NT2/D1 (cell line): ENCODE measurements around the gene NSDHL.

Experiments used
- DNase-seq: peaks from one replicate; pipeline ENCODE4 v3.0.0-alpha.2; 2011; ENCODE audit warnings: low read depth, low spot score
- H3K27me3 ChIP-seq: 2 replicates; pipeline ENCODE4 v1.6.0; 2011; ENCODE audit warnings: mild to moderate bottlenecking; ENCODE audit not compliant: insufficient read length, insufficient read depth
- H3K36me3 ChIP-seq: 2 replicates; pipeline ENCODE4 v1.6.1; 2011; ENCODE audit warnings: mild to moderate bottlenecking, low read length, mixed read lengths; ENCODE audit not compliant: insufficient read depth, insufficient read length
- H3K4me1 ChIP-seq: 2 replicates; pipeline ENCODE4 v1.5.1; 2011; ENCODE audit not compliant: insufficient read depth, insufficient read length
- H3K4me3 ChIP-seq: 2 replicates; pipeline ENCODE4 v1.5.1; 2011; ENCODE audit warnings: low read depth; ENCODE audit not compliant: insufficient read length
- H3K9ac ChIP-seq: 2 replicates; pipeline ENCODE4 v1.6.0; 2011; ENCODE audit warnings: low read depth; ENCODE audit not compliant: insufficient read length
- H3K9me3 ChIP-seq: 2 replicates; pipeline ENCODE4 v1.5.1; 2011; ENCODE audit warnings: mild to moderate bottlenecking, low read length; ENCODE audit not compliant: insufficient read depth
- SUZ12 ChIP-seq: IDR thresholded peaks from 2 replicates; pipeline ENCODE4 v1.6.1; 2011; ENCODE audit not compliant: insufficient read length, insufficient read depth; ENCODE audit errors: extremely low read depth
- YY1 ChIP-seq: IDR thresholded peaks from 2 replicates; pipeline ENCODE4 v1.6.1; 2011; ENCODE audit not compliant: insufficient read length, insufficient read depth
- ZNF274 ChIP-seq: IDR thresholded peaks from 2 replicates; pipeline ENCODE4 v1.6.1; 2011; ENCODE audit warnings: mild to moderate bottlenecking, low read depth, low read length

Gene NSDHL

GRCh38 chrX:152845618-152846240, 14.9 kb downstream of the NSDHL start:
- no peak overlapping the region for H3K4me3 ChIP-seq
- H3K9me3 ChIP-seq = no peaks in the 10 kb centered on the region
- TF ChIP-seq YY1 (no peak), SUZ12 (no peak), ZNF274 (no peak)
- no peaks in the 10 kb centered on the region for H3K27me3 ChIP-seq
- DNase-seq = no peak
- H3K36me3 ChIP-seq = peaks cover 15% of the 10 kb centered on the region
- H3K9ac ChIP-seq = no peak overlapping the region
- no peaks in the 10 kb centered on the region for H3K4me1 ChIP-seq

- TF ChIP-seq ZNF274 (no peak), SUZ12 (no peak), YY1 (no peak)
- H3K27me3 ChIP-seq = no peaks in the 10 kb centered on the region
- H3K4me3 ChIP-seq = no peak overlapping the region
- H3K9me3 ChIP-seq = no peaks in the 10 kb centered on the region
- H3K4me1 ChIP-seq = no peaks in the 10 kb centered on the region
- peaks cover 27% of the 10 kb centered on the region for H3K36me3 ChIP-seq
- no peak for DNase-seq
- H3K9ac ChIP-seq = no peak overlapping the region
Measured at GRCh38 chrX:152847281-152847680, 16.4 kb downstream of the NSDHL start.

- Histone ChIP-seq H3K36me3 (peaks cover 43% of the 10 kb centered on the region), H3K9ac (no peak overlapping the region), H3K27me3 (no peaks in the 10 kb centered on the region), H3K4me1 (no peaks in the 10 kb centered on the region), H3K9me3 (no peaks in the 10 kb centered on the region), H3K4me3 (no peak overlapping the region)
- no peak for DNase-seq
- TF ChIP-seq SUZ12 (no peak), ZNF274 (no peak), YY1 (no peak)
Measured at GRCh38 chrX:152850465-152850864, 19.6 kb downstream of the NSDHL start.

- Histone ChIP-seq H3K4me1 (no peaks in the 10 kb centered on the region), H3K9me3 (no peaks in the 10 kb centered on the region), H3K9ac (no peak overlapping the region), H3K36me3 (peaks cover 41% of the 10 kb centered on the region), H3K4me3 (no peak overlapping the region), H3K27me3 (no peaks in the 10 kb centered on the region)
- TF ChIP-seq YY1 (no peak), SUZ12 (no peak), ZNF274 (no peak)
- DNase-seq = no peak
Measured at GRCh38 chrX:152853986-152854385, 23.1 kb downstream of the NSDHL start.

- no peak for TF ChIP-seq YY1
- TF ChIP-seq ZNF274 = no peak
- TF ChIP-seq SUZ12 = no peak
- Histone ChIP-seq H3K27me3 (no peaks in the 10 kb centered on the region), H3K9ac (no peak overlapping the region), H3K9me3 (no peaks in the 10 kb centered on the region), H3K4me1 (no peaks in the 10 kb centered on the region), H3K36me3 (peaks cover 15% of the 10 kb centered on the region), H3K4me3 (no peak overlapping the region)
- DNase-seq = no peak
Measured at GRCh38 chrX:152861116-152861515, 30.3 kb downstream of the NSDHL start.

- Histone ChIP-seq H3K36me3 (peaks cover 20% of the 10 kb centered on the region), H3K4me1 (no peaks in the 10 kb centered on the region), H3K27me3 (no peaks in the 10 kb centered on the region), H3K9me3 (no peaks in the 10 kb centered on the region), H3K9ac (no peak overlapping the region), H3K4me3 (no peak overlapping the region)
- DNase-seq = no peak
- no peak for TF ChIP-seq YY1
- no peak for TF ChIP-seq ZNF274
- no peak for TF ChIP-seq SUZ12
Measured at GRCh38 chrX:152861826-152862225, 31.0 kb downstream of the NSDHL start.

GRCh38 chrX:152865232-152865920, 34.5 kb downstream of the NSDHL start:
- H3K4me1 ChIP-seq = no peaks in the 10 kb centered on the region
- H3K36me3 ChIP-seq = peaks cover 47% of the 10 kb centered on the region
- no peak for DNase-seq
- TF ChIP-seq YY1 = no peak
- TF ChIP-seq SUZ12 = no peak
- no peak for TF ChIP-seq ZNF274
- H3K9me3 ChIP-seq = no peaks in the 10 kb centered on the region
- no peaks in the 10 kb centered on the region for H3K27me3 ChIP-seq
- no peak overlapping the region for H3K4me3 ChIP-seq
- H3K9ac ChIP-seq = no peak overlapping the region
